ENCODE data around the gene C19orf12. TPM values are rescaled to one million over a fixed set of nuclear protein-coding genes. Genes with fewer than 3 reads are reported as not detected.

Gene C19orf12
- total and polyA plus RNA-seq, 2 of the 4 experiments (the other 2 are of a cell fraction) = 16.3 to 24.0 TPM

DNA sequence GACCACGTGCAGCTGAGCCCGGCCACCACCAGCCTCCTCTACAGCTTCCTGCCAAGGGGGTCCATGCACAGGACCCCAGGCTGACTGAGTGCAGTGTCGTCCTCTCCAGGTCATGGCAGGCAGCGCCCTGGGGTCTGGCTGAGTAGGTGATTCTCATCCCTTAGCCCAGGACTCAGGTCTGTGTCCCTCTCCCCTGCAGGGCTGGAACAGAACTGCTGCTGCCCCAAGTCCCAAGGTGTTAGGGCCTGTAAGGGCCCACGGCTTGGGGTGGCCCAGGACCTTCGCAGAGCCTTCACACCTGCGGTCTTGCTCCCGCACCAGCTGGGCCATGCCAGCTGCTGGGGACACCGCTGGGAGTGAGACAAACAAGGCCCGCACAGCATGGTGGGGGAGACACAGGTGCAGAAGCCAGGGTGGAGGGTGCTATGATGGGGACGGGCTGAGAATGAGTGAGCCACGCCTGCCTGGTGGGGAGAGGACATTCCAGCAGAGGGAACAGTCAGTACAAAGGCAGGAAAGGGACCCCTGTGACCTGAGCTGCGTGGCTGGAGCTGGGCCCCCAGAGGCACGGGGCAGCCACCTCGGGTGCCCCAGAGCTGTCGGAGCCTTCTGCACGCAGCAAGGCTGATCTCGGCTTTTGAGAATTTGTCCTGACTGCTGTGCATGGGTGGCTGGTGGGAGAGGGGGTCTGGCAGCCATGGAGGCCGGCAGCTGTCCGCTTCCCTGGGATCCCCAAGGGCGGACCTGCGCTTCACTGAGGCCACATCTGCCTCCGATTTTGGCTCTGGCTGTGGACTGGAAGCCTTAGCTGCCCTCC is 37.9 kb downstream of the C19orf12 start:
- no peak overlapping the region for H3K9ac ChIP-seq (ENCODE audit: low read depth, low read length)
- no peak overlapping the region for H2BK5ac ChIP-seq (ENCODE audit: low read depth, low read length, poor library complexity, severe bottlenecking)
- TF ChIP-seq FOS (IDR thresholded peaks at IDR 0.05; ENCODE audit: low read depth, low read length) (no peak), RFX5 (IDR thresholded peaks at IDR 0.05; ENCODE audit: low read depth, low read length) (no peak), USF2 (IDR thresholded peaks at IDR 0.05; ENCODE audit: low read depth, low read length) (no peak), NFE2L2 (IDR thresholded peaks at IDR 0.05; ENCODE audit: low read depth, low read length) (no peak)
- H3K18ac ChIP-seq (ENCODE audit: low read depth, low read length) = no peak overlapping the region
- ChIA-PET POLR2A (ENCODE audit: unreplicated experiment) (no interaction called here), CTCF (no interaction called here)
- peaks cover 13% of the 10 kb centered on the region for H4K20me1 ChIP-seq (ENCODE audit: insufficient read depth, low read length)
- H2BK20ac ChIP-seq (ENCODE audit: low read depth, low read length) = no peak overlapping the region
- no peaks in the 10 kb centered on the region for H3K27me3 ChIP-seq (ENCODE audit: control insufficient read depth, insufficient read depth, low read length)
- no peaks in the 10 kb centered on the region for H3K9me3 ChIP-seq (ENCODE audit: control insufficient read depth, insufficient read depth, low read length)
- no peak overlapping the region for H3K23ac ChIP-seq (ENCODE audit: low read depth, low read length)
- no peak overlapping the region for H3K56ac ChIP-seq (ENCODE audit: extremely low read depth, insufficient read depth, low read length)
- WGBS, 2 experiments (ENCODE audit: extremely low coverage in 2 of 2, insufficient read length in 1 of 2) = 76% methylated on average over 5 of the region's 23 CpGs; no CpG with 5 or more reads in 1 of the 2 experiments
- intact Hi-C loops (cut with micrococcal nuclease) (no loop called here), in situ Hi-C loops (cut with MboI; ENCODE audit: low sequenced_read_pairs) (no loop called here), dilution Hi-C loops (cut with HindIII; ENCODE audit: low sequenced_read_pairs, unreplicated experiment) (no loop called here)
- H3K14ac ChIP-seq (replicated peaks; ENCODE audit: low read depth, low read length) = no peak overlapping the region
- no peak overlapping the region for H2AFZ ChIP-seq (replicated peaks; ENCODE audit: low read length, poor library complexity)
- no peak overlapping the region for H3K27ac ChIP-seq (ENCODE audit: insufficient read depth, low read length)
- H3K4me1 ChIP-seq (ENCODE audit: control insufficient read depth, insufficient read depth, low read length) = no peaks in the 10 kb centered on the region
- H3K36me3 ChIP-seq (ENCODE audit: control insufficient read depth, insufficient read depth, low read length) = peaks cover 23% of the 10 kb centered on the region; the same call in 1 of the 2 replicates
- H2AK9ac ChIP-seq (replicated peaks; ENCODE audit: low read depth, low read length, poor library complexity) = peak overlapping the region; percentile 13
- no TSS peak for BruUV-seq (replicated peaks)
- H3K4me3 ChIP-seq (ENCODE audit: insufficient read depth, low read depth, low read length) = no peak overlapping the region
- H4K8ac ChIP-seq (ENCODE audit: low read depth in 2 of 2, low read length in 2 of 2) = no peak overlapping the region
- H3K4me2 ChIP-seq (ENCODE audit: low read depth, low read length) = no peak overlapping the region
- no peak overlapping the region for H4K5ac ChIP-seq (ENCODE audit: low read depth, low read length)
- no peak overlapping the region for H2AK5ac ChIP-seq (ENCODE audit: low read depth, low read length)
- no peak overlapping the region for H4K91ac ChIP-seq (ENCODE audit: insufficient read depth, low read depth, low read length)
- no peak overlapping the region for H2BK15ac ChIP-seq (ENCODE audit: low read depth, low read length)
- H3K4ac ChIP-seq (ENCODE audit: low read depth, low read length) = no peak overlapping the region
- ATAC-seq (ENCODE audit: low read depth) (no peak), DNase-seq (no peak)
- peaks cover 8 to 16% of the 10 kb centered on the region in 2 experiments for H3K79me1 ChIP-seq (ENCODE audit: low read depth in 1 of 2, low read length in 2 of 2)
- no peak overlapping the region for H2BK120ac ChIP-seq (ENCODE audit: low read depth, low read length)
- H3K9me1 ChIP-seq (ENCODE audit: insufficient read depth, low read length) = 0 out of 2 replicates have a peak, but pooled peaks cover 5% of the 10 kb centered on the region
